H7 (cell line): ENCODE results near the gene SIRT2. TPM values are rescaled to one million over a fixed set of nuclear protein-coding genes. Genes with fewer than 3 reads are reported as not detected.
A peak's percentile ranks its signal among the peaks of the same experiment; 100 is the strongest.

ENCODE experiments used
- DNase-seq: peaks from one replicate; pipeline ENCODE4 v3.0.0; 2012
- H3K27me3 ChIP-seq: 2 replicates; pipeline ENCODE4 v1.6.0; 2011; ENCODE audit warnings: mild to moderate bottlenecking, low read length; ENCODE audit not compliant: control insufficient read depth, insufficient read depth
- H3K36me3 ChIP-seq: replicated peaks from 2 replicates; pipeline ENCODE4 v1.5.1; 2011; ENCODE audit warnings: low read length; ENCODE audit not compliant: control insufficient read depth, insufficient read depth
- H3K4me3 ChIP-seq: 2 replicates; pipeline ENCODE4 v1.5.1; 2011; ENCODE audit warnings: low read depth, mild to moderate bottlenecking, control low read depth, low read length, moderate library complexity; ENCODE audit not compliant: insufficient read depth
- total RNA-seq: library from RNA; depleted of rRNA; stranded (reverse); fragments of >200 nt; shearing (Covaris generic); gene quantifications from 2 replicates; pipeline ENCODE4 v1.2.3, GENCODE V29; 2014

The SIRT2 gene
- total RNA-seq, 1 experiment from 2014 or later, result 11.6 TPM

GRCh38 chr19:38929929-38930775 lies 30.7 kb upstream of the SIRT2 start, which contains the start of gene SARS2:
Gene SARS2 (minus strand): TSS chr19:38930763. CDS start chr19:38930736, 27 bp downstream.
- peak; percentile 99 for DNase-seq
- no peaks in the 10 kb centered on the region for H3K27me3 ChIP-seq
- H3K4me3 ChIP-seq, result peak within 1 kb of the TSS; percentile 97
- H3K36me3 ChIP-seq, result peaks cover 16% of the 10 kb centered on the region

DNA sequence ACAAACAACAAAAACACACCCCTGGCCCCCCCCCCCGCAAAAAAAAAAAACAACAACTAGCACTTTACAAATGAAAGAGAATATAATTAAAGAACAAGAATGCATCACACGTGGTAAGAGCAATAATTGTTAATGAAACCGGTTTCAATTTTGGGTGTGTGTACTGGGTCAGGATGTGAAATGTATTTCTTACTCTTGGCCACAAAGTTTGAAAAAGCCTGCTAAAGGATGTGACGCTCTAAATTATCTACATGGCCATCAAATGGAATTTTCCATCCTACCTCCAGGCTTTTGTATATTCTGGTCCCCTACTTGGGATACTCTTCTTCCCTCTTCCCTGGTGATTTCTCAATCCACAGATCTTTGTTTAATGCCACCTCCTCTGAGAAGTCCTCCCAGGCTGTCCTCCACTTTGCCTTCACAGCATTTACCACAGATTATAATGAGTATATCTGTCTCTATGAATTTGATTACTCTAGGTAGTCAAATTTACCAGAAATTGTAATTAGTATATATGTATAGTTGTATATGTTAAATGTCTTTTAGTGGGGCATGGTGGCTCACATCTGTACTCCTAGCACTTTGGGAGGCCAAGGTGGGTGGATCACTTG lies 29.1 kb upstream of the SIRT2 start:
- DNase-seq, result peak; percentile 8
- peaks cover 19% of the 10 kb centered on the region for H3K36me3 ChIP-seq
- no peaks in the 10 kb centered on the region for H3K27me3 ChIP-seq
- H3K4me3 ChIP-seq, result no peak overlapping the region

- Histone ChIP-seq H3K36me3 (peaks cover 17% of the 10 kb centered on the region), H3K4me3 (no peak overlapping the region), H3K27me3 (no peaks in the 10 kb centered on the region)
- no peak for DNase-seq
Observed at GRCh38 chr19:38924388-38924787, 25.0 kb upstream of the SIRT2 start.

GRCh38 chr19:38922482-38922881 lies 23.1 kb upstream of the SIRT2 start:
- DNase-seq, result no peak
- no peaks in the 10 kb centered on the region for H3K27me3 ChIP-seq
- H3K36me3 ChIP-seq, result peaks cover 17% of the 10 kb centered on the region
- H3K4me3 ChIP-seq, result no peak overlapping the region

DNA sequence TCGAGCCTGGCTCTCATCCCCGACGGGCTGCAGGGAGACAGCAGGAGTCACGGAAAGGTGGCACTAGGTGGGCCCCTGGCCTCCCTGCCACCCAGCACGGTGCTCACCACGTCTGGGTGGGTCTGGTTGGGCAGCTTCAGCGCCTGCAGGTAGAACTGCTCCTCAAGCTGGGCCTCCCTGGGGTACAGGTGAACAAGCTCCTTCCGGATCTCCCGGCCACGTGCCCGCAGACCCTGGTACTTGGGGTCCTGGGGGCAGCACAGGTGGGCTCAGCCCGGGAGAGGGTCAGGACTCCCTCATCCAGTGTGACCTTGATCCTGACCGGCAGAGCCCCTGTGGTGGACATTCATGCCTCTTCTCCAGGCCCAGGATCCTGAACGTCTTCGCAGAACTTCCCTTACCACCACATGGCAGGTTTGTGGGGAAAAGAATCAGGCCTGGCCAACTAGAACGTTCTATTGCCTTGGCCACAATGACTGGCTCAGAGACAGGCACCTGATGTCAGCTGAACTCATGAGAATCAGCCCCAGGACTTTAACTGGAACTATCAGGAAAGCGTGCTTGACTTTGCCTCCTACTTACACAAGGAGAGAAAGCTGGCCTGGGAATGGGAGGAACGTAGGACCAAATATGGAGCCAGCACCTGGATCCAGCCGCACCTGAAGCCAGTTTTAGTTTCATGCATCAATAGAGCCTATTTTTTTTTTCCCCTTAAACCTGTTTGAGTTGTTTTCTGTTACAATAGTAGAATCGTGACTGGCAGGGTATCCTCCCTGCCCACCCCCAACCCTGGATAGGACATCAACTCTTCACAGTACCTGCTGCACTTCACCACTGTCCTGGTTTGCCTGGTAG lies 22.2 kb upstream of the SIRT2 start:
- no peak overlapping the region for H3K4me3 ChIP-seq
- peaks cover 17% of the 10 kb centered on the region for H3K36me3 ChIP-seq
- no peaks in the 10 kb centered on the region for H3K27me3 ChIP-seq
- DNase-seq, result peak; percentile 48

DNA sequence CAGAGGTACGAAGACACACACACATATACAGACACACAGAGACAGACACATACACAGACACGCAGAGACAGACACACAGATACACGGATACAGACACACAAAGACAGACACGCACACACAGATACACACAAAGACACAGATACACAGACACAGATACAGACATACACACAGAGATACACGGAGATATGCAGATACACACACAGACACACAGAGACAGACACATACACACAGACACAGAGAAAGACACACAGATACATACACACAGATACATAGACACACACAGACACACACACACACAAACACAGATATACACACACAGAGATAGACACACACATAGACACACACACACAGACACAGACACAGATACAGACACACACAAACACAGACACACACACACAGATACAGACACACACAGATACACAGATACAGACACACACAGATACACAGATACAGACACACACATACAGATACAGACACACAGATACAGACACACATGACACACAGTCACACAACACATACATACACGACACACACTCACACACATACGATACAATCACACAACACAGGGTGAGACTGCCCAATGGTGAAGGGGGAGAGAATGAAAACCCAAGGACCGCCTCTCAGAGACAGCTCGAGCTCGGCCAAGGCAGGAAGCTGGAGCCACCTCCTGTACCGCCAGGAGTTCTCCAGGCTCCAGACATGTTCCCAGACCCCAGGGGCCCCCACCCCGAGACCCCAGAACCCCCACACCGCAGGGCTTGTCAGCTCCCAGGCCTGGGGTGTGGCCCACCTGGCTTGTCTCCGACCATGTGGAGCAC lies 21.4 kb upstream of the SIRT2 start:
- H3K36me3 ChIP-seq, result peaks cover 17% of the 10 kb centered on the region
- H3K27me3 ChIP-seq, result no peaks in the 10 kb centered on the region
- peak; percentile 41 for DNase-seq
- no peak overlapping the region for H3K4me3 ChIP-seq

- DNase-seq, result peak; percentile 31
- H3K36me3 ChIP-seq, result peaks cover 13% of the 10 kb centered on the region
- H3K27me3 ChIP-seq, result no peaks in the 10 kb centered on the region
- H3K4me3 ChIP-seq, result no peak overlapping the region
Observed at GRCh38 chr19:38919837-38920601, 20.6 kb upstream of the SIRT2 start.

DNA sequence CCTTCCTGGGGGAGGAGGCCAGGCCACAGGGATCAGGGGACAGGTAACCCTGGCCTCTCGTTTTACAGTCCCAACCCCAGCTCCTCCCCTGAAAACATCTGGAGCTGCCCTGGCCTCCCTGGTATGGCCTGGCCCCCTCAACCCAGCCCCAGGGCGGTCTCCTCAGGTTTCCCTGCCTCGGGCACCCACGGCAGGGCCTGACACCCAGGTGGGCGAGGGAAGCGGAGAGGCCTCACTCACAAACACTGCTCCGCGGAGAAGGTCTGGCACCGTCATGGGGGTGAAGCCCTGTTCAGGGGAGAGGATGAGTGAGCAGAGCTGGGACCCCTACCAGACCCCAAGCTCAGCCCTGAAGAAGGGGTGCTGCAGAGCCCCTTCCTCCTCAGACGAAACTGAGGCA lies 19.1 kb upstream of the SIRT2 start:
- DNase-seq, result peak; percentile 44

DNA sequence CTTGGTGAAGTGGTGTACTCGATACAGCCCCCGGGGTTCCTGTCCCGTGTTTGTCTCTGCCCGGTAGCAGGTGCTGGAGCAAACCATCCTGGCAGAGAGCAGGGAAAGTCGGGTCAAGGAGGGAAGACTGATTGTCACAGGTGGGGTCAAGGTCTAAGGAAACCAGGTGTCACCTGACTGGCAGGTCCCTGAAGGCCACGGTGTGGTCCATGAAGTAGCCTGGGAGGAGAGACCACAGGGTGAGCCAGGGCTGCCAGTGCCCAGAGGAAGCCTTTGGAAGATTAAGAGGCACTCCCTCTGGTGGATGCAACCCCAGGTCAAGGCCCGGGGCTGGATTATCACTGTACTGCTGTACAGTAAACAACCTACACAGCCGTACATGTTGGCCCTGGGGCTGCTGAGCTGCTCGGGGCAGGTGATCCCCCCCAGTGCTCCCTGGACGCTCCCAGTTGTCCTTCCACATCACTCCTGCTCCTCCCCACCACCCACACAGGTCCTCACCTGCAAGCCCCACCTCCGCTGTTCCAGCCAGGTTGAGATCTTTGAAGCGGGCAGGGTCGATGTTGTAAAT lies 18.6 kb upstream of the SIRT2 start:
- H3K27me3 ChIP-seq, result no peaks in the 10 kb centered on the region
- peak; percentile 73 for DNase-seq
- H3K36me3 ChIP-seq, result peaks cover 5% of the 10 kb centered on the region
- H3K4me3 ChIP-seq, result no peak overlapping the region

More for the DNA sequence above, 19.1 kb upstream of the SIRT2 start:
- Histone ChIP-seq H3K27me3 (no peaks in the 10 kb centered on the region), H3K36me3 (peaks cover 5% of the 10 kb centered on the region), H3K4me3 (no peak overlapping the region)

- peaks cover under 1% of the 10 kb centered on the region; the same call in 1 of the 2 replicates for H3K27me3 ChIP-seq
Observed at GRCh38 chr19:38917516-38917915, 18.1 kb upstream of the SIRT2 start.

GRCh38 chr19:38915329-38916321 lies 16.2 kb upstream of the SIRT2 start:
- peak; percentile 45 for DNase-seq
- Histone ChIP-seq H3K27me3 (peaks cover 10% of the 10 kb centered on the region; the same call in 1 of the 2 replicates), H3K36me3 (peaks cover 1% of the 10 kb centered on the region), H3K4me3 (no peak overlapping the region)

More at GRCh38 chr19:38917516-38917915, 18.1 kb upstream of the SIRT2 start:
- peak; percentile 47 for DNase-seq
- Histone ChIP-seq H3K36me3 (peaks cover 5% of the 10 kb centered on the region), H3K4me3 (no peak overlapping the region)

DNA sequence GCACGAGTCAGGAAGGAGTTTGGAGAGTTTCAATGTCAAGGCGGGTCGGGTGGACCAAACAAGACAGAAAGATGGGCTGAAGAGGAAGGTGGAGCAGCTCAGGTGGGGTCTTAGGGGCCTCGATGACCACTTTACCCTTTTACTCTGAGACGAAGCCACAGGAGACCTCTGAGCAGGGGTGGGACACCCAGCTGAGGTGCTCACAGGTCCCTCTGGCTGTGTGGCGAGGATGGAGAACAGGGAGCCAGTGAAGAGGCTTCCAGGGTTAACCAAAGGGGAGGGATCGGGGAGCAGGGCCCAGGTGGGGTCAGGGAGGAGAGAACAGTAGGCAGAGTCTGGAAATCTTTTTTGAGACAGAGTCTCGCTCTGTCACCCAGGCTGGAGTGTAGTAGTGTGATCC lies 14.5 kb upstream of the SIRT2 start:
- no peaks in the 10 kb centered on the region; the same call in 1 of the 2 replicates for H3K36me3 ChIP-seq
- DNase-seq, result peak; percentile 32
- peaks cover 10% of the 10 kb centered on the region; the same call in 1 of the 2 replicates for H3K27me3 ChIP-seq
- H3K4me3 ChIP-seq, result no peak overlapping the region
